ENCODE results near the gene BCL7A.

DNA sequence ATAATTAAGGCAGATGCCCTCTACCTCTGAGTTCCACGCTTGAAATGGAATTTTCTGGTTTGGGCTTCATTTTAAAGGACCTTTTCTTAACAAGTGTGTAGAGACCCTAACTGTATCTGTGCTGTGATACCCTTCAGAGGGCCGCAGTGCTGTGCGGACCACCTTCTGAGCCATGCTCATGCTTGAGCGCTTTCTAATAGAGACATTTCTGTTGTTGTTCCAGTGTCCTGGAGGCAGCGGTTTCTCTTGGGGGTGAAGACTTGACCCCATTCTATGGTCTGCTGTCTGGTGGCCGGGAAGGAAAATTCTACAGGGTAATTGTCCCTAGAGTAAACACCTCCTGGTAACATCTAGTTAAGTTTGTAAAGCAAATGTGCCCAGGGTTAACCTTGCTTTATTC, 46.7 kb upstream of the BCL7A start:
- TF ChIP-seq POLR2A (IDR thresholded peaks at IDR 0.05): no peak
- TF ChIP-seq, protein P1, sequence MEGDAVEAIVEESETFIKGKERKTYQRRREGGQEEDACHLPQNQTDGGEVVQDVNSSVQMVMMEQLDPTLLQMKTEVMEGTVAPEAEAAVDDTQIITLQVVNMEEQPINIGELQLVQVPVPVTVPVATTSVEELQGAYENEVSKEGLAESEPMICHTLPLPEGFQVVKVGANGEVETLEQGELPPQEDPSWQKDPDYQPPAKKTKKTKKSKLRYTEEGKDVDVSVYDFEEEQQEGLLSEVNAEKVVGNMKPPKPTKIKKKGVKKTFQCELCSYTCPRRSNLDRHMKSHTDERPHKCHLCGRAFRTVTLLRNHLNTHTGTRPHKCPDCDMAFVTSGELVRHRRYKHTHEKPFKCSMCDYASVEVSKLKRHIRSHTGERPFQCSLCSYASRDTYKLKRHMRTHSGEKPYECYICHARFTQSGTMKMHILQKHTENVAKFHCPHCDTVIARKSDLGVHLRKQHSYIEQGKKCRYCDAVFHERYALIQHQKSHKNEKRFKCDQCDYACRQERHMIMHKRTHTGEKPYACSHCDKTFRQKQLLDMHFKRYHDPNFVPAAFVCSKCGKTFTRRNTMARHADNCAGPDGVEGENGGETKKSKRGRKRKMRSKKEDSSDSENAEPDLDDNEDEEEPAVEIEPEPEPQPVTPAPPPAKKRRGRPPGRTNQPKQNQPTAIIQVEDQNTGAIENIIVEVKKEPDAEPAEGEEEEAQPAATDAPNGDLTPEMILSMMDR (IDR thresholded peaks at IDR 0.05): no peak

All from right lobe of liver (tissue), 4 donors.